ENCODE measurements around the gene TMEM156. TPM values are rescaled to one million over a fixed set of nuclear protein-coding genes. Genes with fewer than 3 reads are reported as not detected.

Gene TMEM156
- total and polyA plus RNA-seq, 10 of the 15 experiments (the other 5 are each of a cell fraction or from before 2014, with no cell fraction given): 20.8 to 48.3 (median 32.7) TPM

DNA sequence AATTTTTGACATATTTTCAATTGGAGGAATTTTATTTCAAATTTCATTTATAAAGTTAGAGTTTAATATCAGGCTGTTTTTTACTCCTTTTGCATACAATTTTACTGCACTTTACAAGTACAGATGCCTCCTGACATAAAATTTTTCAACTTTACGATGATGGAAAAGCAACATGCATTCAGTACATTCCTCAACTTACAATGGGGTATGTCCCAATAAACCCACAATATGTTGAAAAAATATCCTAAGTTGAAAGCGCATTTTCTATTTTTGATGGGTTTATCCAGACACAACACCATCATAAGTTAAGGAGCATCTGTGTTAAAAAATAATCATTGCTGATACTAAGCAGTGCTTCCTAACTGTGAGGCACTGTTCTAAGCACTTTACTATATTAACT, 34.2 kb upstream of the TMEM156 start:
- Histone ChIP-seq H3K27me3 (replicated peaks in 1 of 2; ENCODE audit: control insufficient read depth in 2 of 2, insufficient read depth in 2 of 2, low read length in 1 of 2) (no peaks in the 10 kb centered on the region), H3K9ac (ENCODE audit: control insufficient read depth, insufficient read depth, low read length) (no peak overlapping the region), H3K9me3 (replicated peaks; ENCODE audit: control insufficient read depth, insufficient read depth, low read length) (no peaks in the 10 kb centered on the region), H3K4me2 (ENCODE audit: control insufficient read depth, insufficient read depth) (no peak overlapping the region), H3K79me2 (ENCODE audit: control insufficient read depth, insufficient read depth, low read length) (peaks cover 22% of the 10 kb centered on the region), H4K20me1 (ENCODE audit: control insufficient read depth, insufficient read depth) (no peaks in the 10 kb centered on the region), H3K36me3 (ENCODE audit: control insufficient read depth in 2 of 2, insufficient read depth in 2 of 2, low read length in 1 of 2) (no peaks in the 10 kb centered on the region), H2AFZ (ENCODE audit: control insufficient read depth, low read depth, low read length) (no peak overlapping the region), H3K27ac (ENCODE audit: control insufficient read depth, insufficient read depth) (no peak overlapping the region), H3K4me1 (ENCODE audit: control insufficient read depth, insufficient read depth, low read length) (peaks cover 9% of the 10 kb centered on the region), H3K4me3 (no peak overlapping the region)
- ChIA-PET RAD21 (ENCODE audit: unreplicated experiment) (no interaction called here), SMC1A (ENCODE audit: uncharacterized antibody, unreplicated experiment) (interaction anchor here (1.0 to 1.7 kb wide), 2 partner anchors 13 to 164 kb away, joined by 3 to 6 read pairs; no protein-coding TSS in a partner anchor), POLR2A (interaction anchor here (0.6 kb wide), 1 partner anchor 35 kb away, joined by 3 read pairs; no protein-coding TSS in a partner anchor), CTCF (no interaction called here)
- intact Hi-C loops (cut with micrococcal nuclease; ENCODE audit: unreplicated experiment) (no loop called here), in situ Hi-C loops (cut with MboI) (no loop called here)
- no peak for DNase-seq (ENCODE audit: low read depth, low spot score)
- FAIRE-seq: no peak
- WGBS (ENCODE audit: insufficient coverage, insufficient replicate concordance, low lambda C conversion rate, missing lambda C conversion rate): 98% methylated on average over 2 of the region's 2 CpGs
- ATAC-seq: no peak
- no TSS peak for BruUV-seq (replicated peaks)
- TF ChIP-seq HDGF (IDR thresholded peaks at IDR 0.05) (no peak), ZBED1 (IDR thresholded peaks at IDR 0.05; ENCODE audit: borderline replicate concordance) (no peak), YBX1 (IDR thresholded peaks at IDR 0.05) (no peak), EED (IDR thresholded peaks at IDR 0.05; ENCODE audit: low read depth) (no peak), SREBF1 (IDR thresholded peaks at IDR 0.05; ENCODE audit: low read length) (no peak)
- TF ChIP-seq, protein P1, sequence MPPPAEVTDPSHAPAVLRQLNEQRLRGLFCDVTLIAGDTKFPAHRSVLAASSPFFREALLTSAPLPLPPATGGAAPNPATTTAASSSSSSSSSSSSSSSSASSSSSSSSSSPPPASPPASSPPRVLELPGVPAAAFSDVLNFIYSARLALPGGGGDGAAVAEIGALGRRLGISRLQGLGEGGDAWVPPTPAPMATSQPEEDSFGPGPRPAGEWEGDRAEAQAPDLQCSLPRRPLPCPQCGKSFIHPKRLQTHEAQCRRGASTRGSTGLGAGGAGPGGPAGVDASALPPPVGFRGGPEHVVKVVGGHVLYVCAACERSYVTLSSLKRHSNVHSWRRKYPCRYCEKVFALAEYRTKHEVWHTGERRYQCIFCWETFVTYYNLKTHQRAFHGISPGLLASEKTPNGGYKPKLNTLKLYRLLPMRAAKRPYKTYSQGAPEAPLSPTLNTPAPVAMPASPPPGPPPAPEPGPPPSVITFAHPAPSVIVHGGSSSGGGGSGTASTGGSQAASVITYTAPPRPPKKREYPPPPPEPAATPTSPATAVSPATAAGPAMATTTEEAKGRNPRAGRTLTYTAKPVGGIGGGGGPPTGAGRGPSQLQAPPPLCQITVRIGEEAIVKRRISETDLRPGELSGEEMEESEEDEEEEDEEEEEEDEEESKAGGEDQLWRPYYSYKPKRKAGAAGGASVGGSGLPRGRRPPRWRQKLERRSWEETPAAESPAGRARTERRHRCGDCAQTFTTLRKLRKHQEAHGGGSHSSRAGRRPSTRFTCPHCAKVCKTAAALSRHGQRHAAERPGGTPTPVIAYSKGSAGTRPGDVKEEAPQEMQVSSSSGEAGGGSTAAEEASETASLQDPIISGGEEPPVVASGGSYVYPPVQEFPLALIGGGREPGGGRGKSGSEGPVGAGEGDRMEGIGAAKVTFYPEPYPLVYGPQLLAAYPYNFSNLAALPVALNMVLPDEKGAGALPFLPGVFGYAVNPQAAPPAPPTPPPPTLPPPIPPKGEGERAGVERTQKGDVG (CRISPR knock-in tag; IDR thresholded peaks at IDR 0.05): no peak
- TF ChIP-seq, protein P2, sequence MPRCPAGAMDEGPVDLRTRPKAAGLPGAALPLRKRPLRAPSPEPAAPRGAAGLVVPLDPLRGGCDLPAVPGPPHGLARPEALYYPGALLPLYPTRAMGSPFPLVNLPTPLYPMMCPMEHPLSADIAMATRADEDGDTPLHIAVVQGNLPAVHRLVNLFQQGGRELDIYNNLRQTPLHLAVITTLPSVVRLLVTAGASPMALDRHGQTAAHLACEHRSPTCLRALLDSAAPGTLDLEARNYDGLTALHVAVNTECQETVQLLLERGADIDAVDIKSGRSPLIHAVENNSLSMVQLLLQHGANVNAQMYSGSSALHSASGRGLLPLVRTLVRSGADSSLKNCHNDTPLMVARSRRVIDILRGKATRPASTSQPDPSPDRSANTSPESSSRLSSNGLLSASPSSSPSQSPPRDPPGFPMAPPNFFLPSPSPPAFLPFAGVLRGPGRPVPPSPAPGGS (IDR thresholded peaks at IDR 0.05; ENCODE audit: borderline replicate concordance, insufficient read depth, low read depth, low read length, poor library complexity, severe bottlenecking): no peak
- TF ChIP-seq, protein P3, sequence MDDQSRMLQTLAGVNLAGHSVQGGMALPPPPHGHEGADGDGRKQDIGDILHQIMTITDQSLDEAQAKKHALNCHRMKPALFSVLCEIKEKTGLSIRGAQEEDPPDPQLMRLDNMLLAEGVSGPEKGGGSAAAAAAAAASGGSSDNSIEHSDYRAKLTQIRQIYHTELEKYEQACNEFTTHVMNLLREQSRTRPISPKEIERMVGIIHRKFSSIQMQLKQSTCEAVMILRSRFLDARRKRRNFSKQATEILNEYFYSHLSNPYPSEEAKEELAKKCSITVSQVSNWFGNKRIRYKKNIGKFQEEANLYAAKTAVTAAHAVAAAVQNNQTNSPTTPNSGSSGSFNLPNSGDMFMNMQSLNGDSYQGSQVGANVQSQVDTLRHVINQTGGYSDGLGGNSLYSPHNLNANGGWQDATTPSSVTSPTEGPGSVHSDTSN (IDR thresholded peaks at IDR 0.05; ENCODE audit: insufficient replicate concordance, low read depth, low read length): no peak
- TF ChIP-seq, protein P4, sequence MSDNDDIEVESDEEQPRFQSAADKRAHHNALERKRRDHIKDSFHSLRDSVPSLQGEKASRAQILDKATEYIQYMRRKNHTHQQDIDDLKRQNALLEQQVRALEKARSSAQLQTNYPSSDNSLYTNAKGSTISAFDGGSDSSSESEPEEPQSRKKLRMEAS (IDR thresholded peaks at IDR 0.05; ENCODE audit: low read depth, low read length): no peak

Data from GM12878 (cell line).